GM19463 (cell line): Measurements from ENCODE around the gene TMEM109.

Source experiments
- ATAC-seq: cut with Tn5 transposase; IDR thresholded peaks from one replicate; pipeline ENCODE4 v1.9.1; 2021; ENCODE audit warnings: mild to moderate bottlenecking, moderate library complexity; ENCODE audit not compliant: unreplicated experiment

TMEM109 gene

DNA sequence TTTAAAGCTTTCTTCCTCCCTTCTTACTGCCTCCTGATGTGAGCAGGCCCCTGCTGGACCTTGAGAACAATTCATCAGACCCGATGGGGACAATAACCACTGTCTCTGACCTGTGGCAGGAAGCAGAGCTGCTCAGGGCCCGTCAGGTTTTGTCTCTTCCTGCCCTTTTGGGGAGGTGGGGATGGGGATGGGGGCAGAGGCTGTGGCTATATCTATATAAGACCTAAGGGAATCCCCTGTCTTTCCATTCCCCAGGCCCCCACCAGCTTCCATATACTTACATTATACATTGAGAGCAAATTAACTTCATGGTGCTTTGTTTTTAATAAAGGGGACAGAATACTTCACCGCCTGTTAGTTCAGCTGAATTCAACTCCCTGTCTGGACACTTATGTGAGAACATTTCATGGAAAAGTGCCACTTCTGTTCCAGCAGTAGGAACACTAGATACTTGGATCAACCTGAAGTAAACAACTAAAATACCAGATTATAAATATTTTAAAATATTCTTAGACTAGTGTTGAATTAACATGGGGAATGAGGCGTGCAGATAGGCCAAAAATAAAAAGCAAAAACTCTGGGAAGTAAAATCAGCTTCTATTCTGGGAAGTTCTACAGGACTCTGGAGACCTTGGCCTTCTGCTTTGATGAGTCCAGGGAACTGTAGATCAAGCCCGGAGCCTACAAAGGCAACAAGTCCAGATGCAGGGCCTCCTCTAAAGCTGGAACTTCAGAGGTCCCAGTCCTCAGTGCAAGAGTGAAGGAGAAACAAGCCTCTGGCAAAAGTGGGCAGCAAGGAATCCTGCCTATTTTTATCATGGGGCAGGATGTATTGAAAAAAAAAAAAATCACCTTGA, 35.5 kb upstream of the TMEM109 start:
- no peak for ATAC-seq

DNA sequence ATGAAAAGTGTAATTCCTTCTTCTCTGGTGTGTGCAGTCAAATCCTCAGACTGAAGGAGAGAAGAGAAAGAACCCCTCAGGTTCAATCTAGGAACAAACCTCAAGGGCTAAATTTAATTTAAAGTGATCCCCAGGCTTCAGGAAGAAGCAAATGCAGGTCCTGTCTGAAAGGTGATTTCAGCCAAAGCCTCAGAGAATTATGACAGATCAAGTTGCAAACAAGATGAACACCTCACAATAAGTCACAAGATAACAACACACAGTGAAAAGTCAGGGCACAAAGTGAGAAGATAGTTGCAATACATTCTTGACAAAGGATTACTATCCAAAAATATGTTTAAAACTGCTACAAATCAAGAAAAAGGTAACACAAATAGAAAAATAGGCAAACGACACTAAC, 34.9 kb upstream of the TMEM109 start:
- no peak for ATAC-seq

DNA sequence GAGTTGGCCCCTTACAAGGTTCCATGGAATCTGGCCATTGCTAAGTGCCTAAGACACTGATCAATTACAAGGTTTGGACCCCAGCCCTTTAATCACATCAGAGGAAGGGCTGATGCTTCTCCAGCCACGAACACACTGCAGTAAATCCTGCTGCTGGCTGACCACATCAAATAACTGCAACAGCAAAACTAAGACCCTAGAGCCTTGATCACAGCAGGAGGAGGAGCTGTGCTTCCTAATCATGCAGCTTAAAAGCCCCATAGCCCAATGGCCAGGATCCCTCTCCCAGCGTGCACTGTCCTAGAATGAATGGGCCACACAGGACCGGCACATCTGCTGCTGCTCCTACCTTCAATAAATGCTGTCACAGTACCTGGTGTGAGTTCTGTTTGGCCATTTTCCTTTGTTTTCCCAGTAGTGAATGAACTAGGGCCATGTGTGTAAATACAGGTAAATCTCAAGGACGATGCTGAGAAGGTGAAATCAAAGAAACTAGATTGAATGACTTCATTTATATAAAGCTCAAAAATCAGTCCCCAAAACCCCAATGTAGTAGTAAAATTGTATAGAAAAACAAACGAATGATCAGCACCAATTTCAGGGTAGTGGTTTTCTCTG, 33.9 kb upstream of the TMEM109 start:
- no peak for ATAC-seq

DNA sequence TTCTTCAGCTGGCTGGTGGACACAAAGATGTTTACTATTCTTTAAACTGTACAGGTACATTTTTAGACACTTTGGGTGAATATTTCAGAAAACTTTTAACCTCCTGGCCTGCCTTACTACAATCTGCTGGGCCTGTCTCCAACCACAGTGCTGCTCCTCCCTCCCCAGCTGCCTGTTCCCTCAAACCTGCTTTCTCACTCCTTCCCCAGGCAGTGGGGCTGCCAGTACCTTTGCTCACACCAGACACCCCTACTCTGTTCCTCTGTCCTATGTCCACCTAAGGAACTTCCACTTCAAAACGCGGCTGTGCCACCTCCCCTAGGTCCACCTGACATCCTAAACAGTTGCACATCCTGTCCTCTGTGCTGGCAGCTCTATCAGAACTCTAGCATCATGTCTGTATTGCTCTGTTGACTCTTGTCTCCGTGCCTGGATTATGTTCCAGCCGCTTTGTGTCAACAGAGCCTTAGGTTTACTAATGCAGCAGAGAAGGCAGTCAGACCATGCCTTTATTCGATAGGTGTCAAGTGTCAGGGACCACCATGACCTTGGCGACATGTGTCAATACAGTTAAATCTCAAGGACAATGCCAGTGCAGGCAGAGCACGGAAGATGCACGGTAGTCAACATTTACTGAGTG, 33.2 kb upstream of the TMEM109 start:
- no peak for ATAC-seq

DNA sequence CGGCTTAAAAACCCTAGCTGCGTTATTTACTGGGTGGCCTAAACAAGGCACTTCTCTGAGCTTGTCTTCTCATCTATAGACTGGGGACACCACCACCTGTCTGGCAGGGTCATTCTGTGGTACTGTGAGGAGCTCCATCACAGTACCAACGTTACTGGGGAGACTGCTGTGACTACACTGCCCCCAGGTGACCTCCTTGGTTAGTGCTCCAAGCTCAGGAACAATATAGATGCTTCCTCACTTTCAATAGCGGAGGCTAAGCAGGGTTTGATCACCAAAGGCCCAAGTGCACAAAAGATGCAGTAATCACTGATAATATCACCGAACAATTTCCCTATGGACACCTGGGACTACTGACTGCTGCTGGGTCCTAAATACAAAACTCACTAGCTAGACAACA, 26.4 kb upstream of the TMEM109 start:
- no peak for ATAC-seq

DNA sequence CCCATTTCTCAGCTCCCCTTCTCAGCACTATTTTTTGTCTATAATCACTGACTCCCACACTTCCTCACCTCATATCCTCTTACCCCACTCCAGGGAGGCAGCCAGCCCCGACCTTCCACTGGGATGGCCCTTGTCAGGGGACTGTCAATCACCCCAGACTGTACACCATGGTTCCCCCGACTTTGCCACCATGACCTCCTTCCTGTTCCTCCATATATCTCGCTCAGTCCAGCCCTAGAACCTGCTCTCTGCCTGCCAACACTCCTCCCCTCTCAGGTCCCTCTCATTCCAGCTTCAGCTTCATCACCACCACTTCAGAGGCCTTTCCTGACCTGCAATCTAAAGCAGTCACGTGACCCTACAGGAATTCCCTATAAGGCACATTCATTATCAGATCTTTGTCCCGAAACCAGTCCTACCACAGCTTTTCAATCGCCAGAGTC, 24.1 kb upstream of the TMEM109 start:
- no peak for ATAC-seq

DNA sequence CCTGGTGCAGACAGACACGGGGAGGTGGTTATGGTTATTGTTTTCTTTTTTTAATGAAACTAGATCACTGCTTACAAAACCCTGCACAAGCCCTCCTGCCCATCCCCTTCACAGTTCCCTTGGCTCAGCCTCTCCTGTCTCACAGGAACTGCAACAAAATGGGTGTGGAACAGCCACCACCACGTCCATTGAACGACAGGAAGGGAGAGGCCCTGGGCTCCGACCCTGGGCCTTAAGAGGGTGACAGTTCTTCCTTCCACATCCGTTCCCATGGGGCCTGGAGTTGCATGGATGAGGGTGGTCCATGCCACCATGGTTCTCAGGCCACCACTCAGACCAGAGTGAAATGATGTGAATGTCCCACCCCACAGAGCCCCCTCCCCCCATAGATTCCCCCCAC, 23.3 kb upstream of the TMEM109 start:
- no peak for ATAC-seq

DNA sequence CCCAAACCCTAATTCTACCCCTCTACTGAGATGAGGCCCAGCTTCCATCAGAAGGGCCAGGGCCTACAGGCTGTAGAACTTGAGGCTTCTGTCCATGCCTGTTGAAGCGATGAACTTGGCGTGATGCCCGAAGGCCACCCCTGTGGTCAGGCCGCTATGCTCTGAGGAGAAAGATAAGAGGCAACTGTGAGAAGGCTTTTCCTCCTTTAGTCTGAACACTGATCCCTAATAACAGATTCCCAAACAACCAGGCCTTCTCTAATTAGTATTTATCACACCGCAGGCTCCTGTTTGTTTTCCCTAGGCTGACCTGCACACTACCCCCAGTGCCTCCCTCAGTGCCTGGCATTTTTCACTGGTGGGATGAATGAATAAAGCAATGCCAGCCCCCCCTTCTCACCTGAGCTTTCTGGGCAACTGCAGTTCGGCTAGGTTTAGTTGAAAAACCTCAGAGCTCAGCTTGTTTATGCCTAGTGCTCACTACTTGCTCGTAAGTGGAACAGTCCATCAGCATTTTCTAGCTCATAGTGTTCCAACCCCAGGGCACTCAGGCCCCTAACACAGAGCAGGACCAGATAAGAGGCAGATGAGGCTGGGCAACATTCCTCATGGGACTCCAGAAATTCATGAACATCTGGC, 22.7 kb upstream of the TMEM109 start:
- ATAC-seq, result no peak

DNA sequence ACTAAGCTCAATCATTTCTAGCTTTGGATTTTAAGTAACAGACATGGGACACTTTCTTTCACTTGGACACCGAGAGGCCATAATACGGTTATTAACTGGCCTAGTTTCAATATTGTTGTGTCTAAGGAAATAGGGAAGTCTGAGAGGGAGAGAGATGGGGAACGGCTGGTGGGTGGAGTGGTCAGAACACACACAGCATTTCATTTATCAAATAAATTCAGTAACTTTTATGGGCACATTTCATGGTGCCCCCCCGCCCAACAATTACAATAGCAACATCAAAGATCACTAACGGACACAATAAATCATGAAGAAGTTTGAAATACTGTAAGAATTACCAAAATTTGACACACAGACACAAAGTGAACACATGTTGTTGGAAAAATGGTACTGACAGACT, 18.3 kb upstream of the TMEM109 start:
- ATAC-seq, result no peak

DNA sequence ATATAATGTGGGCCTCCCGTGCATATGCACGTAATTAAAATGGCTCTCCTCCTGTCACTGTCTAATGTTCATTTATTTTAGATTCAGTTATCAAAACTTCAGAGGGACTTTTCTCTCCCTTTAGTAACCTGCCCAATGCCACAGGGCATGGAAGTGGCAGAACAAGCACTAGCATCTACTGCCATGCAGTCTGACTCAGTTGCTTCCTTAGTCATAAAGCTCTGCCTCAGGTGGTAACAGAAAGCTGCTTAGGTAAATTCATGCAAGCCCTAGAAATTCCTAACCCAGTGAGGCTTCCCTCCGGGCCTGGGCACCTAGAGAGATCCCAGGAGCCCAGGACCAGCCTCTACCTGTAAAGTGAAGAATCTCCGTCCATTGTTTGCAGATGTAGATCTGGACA, 16.5 kb upstream of the TMEM109 start:
- ATAC-seq, result no peak

DNA sequence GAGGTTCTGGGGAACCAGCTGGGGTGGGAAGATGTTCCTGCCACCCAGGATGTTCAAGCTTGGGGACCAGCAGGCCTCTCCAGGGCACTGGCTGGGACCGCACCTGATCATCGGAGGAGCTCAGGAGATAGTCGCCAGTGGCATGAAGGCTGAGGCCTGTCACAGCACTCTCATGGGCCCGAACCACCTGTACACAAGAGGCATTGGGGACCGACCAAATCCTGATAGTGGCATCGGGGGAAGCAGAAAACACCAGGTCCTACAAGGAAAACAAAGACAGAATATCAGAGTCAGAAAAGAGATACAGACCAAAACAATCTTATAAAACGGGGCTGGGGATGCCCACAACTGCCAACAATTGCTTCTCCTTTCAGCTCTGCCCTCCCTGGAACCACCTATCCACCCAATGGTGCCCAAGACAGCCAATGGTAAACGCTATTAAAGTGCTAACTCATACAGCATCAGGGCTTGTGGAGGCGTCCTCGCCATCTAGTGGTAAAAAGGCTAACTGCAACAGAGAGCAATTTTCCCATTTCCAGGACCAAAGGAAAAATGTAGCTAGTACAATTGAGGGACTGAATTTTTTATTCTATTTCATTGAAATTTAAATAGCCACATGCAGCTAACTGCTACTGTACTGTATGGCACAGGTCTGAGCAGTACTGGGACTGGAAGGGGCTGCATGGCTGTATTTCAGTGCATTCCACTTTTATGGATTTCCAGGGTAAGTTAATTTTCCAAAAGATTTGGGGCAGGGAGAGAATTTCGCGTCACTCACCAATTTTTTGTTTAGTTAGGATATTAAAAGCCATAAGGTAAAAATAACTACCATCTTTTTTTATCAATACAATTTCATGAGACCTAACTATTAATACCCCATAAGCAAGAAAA, 14.7 kb upstream of the TMEM109 start:
- no peak for ATAC-seq

DNA sequence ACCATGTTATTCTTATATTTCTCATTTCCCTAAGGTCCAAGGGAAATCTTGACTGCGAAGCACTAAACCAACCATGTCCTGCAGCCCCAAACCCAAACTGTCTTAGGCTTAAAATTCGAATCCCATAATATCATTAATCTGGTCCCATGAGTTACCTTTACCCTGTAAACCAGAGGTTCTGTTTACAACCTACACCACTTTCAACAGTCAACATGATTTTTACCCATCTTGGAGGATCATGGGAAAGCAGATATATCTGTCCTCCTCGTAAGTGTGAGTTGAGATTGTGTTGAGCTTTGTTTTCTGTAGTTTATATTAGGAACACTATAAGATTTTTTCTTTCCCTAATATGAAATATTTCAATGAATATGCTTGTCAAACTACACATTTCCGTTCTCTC, 14.0 kb upstream of the TMEM109 start:
- ATAC-seq, result no peak

DNA sequence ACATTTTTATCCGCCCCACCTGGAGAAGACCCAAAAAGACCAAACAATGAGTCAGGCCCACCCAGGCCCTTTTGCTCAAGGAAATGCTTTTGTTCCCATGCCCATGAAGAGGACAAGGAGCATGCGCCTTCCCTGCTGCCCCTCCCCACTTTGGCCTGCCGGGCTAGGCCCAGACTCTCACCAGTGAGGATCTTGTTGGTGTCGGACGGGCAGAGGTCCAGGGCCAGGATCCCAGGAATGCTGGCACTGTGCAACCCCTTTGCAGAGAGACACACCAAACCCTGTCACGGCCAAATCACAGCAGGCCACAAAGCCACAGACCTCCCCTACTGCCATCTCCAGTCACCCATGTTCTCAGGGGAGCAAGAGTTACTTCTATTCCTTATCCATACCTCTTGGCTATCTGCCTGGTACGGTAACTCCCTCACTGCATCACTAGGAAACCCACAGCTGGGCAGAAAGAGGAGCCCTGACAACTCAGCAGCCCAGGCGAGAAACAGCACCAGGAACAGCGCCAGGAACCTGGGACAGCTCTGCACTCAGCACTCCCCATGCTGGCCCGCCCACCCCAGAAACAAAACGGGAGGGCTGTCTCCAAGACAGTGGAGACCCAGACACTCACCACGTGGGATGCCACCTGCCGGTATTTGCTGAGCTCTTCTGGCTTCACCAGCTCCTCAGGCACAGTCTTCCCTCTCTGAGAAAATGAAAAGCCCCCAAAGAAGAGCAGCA, 13.1 kb upstream of the TMEM109 start:
- ATAC-seq, result no peak

DNA sequence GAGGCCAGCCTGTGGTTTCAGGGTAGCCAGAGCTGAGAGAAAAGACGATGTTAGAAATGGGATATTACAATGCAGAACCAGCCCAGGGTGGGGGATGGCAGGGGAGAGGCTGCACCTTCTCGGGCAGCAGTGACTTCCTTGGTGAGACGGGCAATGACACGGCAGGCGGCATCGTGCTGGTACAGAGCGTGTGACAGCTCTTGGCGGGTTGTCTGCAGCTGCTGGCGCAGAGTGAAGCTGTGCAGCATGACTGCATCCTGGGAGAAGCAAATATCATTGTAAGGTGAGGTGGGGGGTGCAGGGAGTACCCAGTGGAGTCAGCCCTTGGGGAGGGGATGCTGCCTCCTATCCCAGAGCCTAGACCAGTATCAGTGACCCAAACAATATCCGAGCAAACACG, 11.3 kb upstream of the TMEM109 start:
- no peak for ATAC-seq

DNA sequence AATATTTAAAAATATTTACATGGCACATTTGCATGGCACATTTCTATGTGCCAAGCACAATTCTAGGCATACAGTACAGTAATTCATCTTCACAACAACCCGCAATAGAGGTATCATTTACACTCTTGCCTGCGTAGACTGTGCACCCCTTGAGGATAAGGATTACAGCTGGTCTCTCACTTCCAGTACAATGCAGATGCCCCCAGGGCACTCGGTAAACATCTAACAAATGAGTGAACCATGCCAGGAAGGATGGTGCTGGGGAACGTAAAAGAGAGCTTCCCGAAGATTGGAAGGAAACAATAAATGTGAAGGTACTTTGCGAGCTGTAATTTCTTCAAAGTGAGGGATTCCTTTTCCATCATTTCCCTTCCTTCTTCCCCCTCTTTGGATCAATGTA, 8.9 kb upstream of the TMEM109 start:
- ATAC-seq, result no peak

DNA sequence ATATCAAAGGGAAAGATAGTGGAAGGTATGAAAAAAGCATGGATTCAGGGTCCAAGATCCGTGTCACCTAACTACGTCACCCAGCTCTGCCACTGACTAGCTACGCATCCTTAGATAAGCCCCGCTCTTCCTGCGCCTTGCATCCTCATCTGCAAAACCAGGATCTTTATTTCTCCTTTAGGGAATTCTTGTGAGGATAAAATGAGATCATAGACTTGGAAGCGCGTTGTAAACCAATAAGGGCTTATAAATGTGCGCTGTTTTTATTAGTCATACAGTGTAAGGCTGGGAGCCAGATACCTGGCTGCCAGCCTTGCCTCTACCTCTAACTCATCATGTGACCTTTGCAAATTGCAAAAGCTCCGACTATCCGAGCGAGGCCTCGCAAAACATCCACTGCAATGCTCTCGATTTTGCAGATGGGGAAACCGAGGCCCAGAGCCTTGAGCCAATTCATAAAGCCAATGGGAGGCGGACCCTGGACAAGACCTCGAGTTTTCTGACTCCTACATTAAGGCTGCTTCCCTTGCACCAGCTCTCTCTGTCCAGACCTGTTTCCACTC, 8.3 kb upstream of the TMEM109 start:
- ATAC-seq, result no peak

DNA sequence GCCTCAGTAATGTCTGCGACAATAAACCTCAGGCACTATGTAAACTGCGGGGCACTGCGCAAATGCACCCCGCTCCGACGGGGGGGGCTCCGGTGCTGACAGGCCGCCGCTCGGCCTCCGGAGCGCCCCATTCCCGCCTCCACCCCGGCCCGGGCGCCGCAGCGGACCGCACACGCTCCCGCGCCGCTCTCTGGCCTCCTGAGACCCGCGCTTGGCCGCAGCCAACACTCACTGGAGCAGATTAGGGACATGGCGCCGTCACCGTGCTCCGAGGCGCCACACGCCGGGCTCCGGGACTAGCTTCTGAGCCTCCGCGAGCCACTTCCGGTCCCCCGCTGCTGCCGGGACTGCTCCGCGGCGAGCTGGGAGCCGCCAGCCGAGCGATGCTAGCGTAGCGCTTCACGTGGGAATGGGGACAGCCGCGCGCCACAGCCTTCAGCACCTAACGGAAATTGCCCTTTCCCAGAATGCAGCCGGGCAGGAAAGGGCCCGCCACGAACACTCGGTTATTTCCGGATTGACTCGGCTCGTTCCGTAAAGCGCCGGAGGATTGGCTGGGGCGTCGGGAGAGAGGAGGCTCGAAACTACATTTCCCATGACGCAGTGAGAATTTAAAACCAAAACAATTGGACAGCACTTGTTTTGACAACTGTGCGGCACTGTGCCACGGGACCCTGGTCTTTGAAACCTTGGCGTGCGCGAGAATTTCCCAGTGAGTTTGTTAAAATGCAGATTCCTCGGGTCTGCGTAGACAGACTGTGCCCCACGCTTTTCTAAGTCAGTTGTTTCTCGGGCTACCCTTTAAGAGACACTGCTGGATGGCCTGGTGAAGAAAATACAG, 7.6 kb upstream of the TMEM109 start, which contains the start of gene PRPF19:
TSS of gene PRPF19 (minus strand) at position 454 of the 841 bp plus-strand sequence. CDS start at position 251, 203 bp downstream.
- peak; percentile 67 for ATAC-seq

DNA sequence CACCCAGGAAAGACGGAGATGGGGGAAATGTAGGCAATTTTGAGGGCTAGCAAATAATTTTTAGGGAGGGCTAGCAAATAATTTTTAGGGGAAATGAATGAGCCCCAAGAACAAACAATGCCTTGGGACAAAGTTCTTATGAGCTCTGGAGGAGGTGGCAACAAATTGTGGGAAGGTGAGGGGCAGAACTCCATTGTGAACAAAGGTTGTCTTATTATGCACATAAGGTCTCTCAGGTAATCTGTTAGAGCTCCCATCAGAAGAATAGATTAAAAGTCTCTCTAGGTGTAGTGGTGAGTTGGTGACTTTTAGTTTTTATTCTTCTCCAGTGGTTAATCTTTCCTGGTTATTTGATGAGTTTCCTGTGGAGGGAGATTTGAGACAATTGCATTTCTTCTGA, 5.2 kb upstream of the TMEM109 start:
- no peak for ATAC-seq
